ENCODE measurements around the gene NINJ2.
"Not testable (repeated sequence)": the region's sequence is repeated elsewhere in the genome, so short reads cannot be mapped to it uniquely, and the experiment has no call there.

The NINJ2 gene

GRCh38 chr12:585062-586061, 77.9 kb downstream of the NINJ2 start:
- no peak for DNase-seq (ENCODE audit: low spot score)

- DNase-seq (ENCODE audit: low spot score), result no peak
Observed at GRCh38 chr12:583251-583869, 79.9 kb downstream of the NINJ2 start.

GRCh38 chr12:581746-582145, 81.5 kb downstream of the NINJ2 start:
- no peak for DNase-seq (ENCODE audit: low spot score)

GRCh38 chr12:581321-581720, 81.9 kb downstream of the NINJ2 start:
- DNase-seq (ENCODE audit: low spot score), result no peak

- no peak for DNase-seq (ENCODE audit: low spot score)
Observed at GRCh38 chr12:580813-581212, 82.4 kb downstream of the NINJ2 start.

- DNase-seq (ENCODE audit: low spot score), result no peak
Observed at GRCh38 chr12:579420-580110, 83.7 kb downstream of the NINJ2 start.

GRCh38 chr12:578748-579419, 84.4 kb downstream of the NINJ2 start:
- no peak for DNase-seq (ENCODE audit: low spot score)

GRCh38 chr12:577994-578747, 85.1 kb downstream of the NINJ2 start:
- not testable (repeated sequence) for DNase-seq (ENCODE audit: low spot score)

- DNase-seq (ENCODE audit: low spot score), result no peak
Observed at GRCh38 chr12:576615-577110, 86.6 kb downstream of the NINJ2 start.

GRCh38 chr12:575948-576614, 87.2 kb downstream of the NINJ2 start:
- peak; percentile 88 for DNase-seq (ENCODE audit: low spot score)

- DNase-seq (ENCODE audit: low spot score), result no peak
Observed at GRCh38 chr12:575129-575502, 88.1 kb downstream of the NINJ2 start.

GRCh38 chr12:574475-575128, 88.6 kb downstream of the NINJ2 start:
- no peak for DNase-seq (ENCODE audit: low spot score)

GRCh38 chr12:573232-573631, 90.0 kb downstream of the NINJ2 start:
- DNase-seq (ENCODE audit: low spot score), result no peak

GRCh38 chr12:572532-572899, 90.7 kb downstream of the NINJ2 start:
- no peak for DNase-seq (ENCODE audit: low spot score)

GRCh38 chr12:571795-572531, 91.3 kb downstream of the NINJ2 start:
- no peak for DNase-seq (ENCODE audit: low spot score)

- peak; percentile 90 for DNase-seq (ENCODE audit: low spot score)
Observed at GRCh38 chr12:570921-571794, 92.1 kb downstream of the NINJ2 start.

- peak; percentile 96 for DNase-seq (ENCODE audit: low spot score)
Observed at GRCh38 chr12:570435-570920, 92.8 kb downstream of the NINJ2 start.

- DNase-seq (ENCODE audit: low spot score), result peak; percentile 95
Observed at GRCh38 chr12:569803-570434, 93.3 kb downstream of the NINJ2 start.
